Brain pericyte (primary cell): ENCODE data around the gene KRTAP5-4.
"Not testable (repeated sequence)": the region's sequence is repeated elsewhere in the genome, so short reads cannot be mapped to it uniquely, and the experiment has no call there.

Experiments used
- DNase-seq: peaks from one replicate; pipeline ENCODE4 v3.0.0-alpha.2; 2012; ENCODE audit warnings: low read depth, low spot score

Gene KRTAP5-4

GRCh38 chr11:1652771-1653540 lies 31.0 kb upstream of the KRTAP5-4 start:
- no peak for DNase-seq

GRCh38 chr11:1652442-1652770 lies 30.5 kb upstream of the KRTAP5-4 start:
- no peak for DNase-seq

- no peak for DNase-seq
These were observed 30.1 kb upstream of the KRTAP5-4 start for GRCh38 chr11:1652026-1652425.

- DNase-seq, result no peak
These were observed 29.6 kb upstream of the KRTAP5-4 start for GRCh38 chr11:1651411-1651980.

- no peak for DNase-seq
These were observed 29.0 kb upstream of the KRTAP5-4 start for GRCh38 chr11:1650918-1651262.

GRCh38 chr11:1650034-1650917 lies 28.3 kb upstream of the KRTAP5-4 start:
- no peak for DNase-seq

GRCh38 chr11:1648653-1649420 lies 26.9 kb upstream of the KRTAP5-4 start:
- no peak for DNase-seq

- no peak for DNase-seq
These were observed 26.1 kb upstream of the KRTAP5-4 start for GRCh38 chr11:1647901-1648652.

- not testable (repeated sequence) for DNase-seq
These were observed 24.6 kb upstream of the KRTAP5-4 start for GRCh38 chr11:1646540-1646939.

- no peak for DNase-seq
These were observed 23.5 kb upstream of the KRTAP5-4 start for GRCh38 chr11:1645357-1645821.

- DNase-seq, result no peak
These were observed 22.8 kb upstream of the KRTAP5-4 start for GRCh38 chr11:1644601-1645356.

GRCh38 chr11:1643146-1643690 lies 21.3 kb upstream of the KRTAP5-4 start:
- no peak for DNase-seq

GRCh38 chr11:1642288-1643145 lies 20.6 kb upstream of the KRTAP5-4 start:
- no peak for DNase-seq

- DNase-seq, result no peak
These were observed 19.2 kb upstream of the KRTAP5-4 start for GRCh38 chr11:1641096-1641495.

GRCh38 chr11:1640076-1640946 lies 18.4 kb upstream of the KRTAP5-4 start:
- no peak for DNase-seq

GRCh38 chr11:1639666-1640065 lies 17.7 kb upstream of the KRTAP5-4 start:
- no peak for DNase-seq

- no peak for DNase-seq
These were observed 17.2 kb upstream of the KRTAP5-4 start for GRCh38 chr11:1639102-1639620.

- no peak for DNase-seq
These were observed 16.4 kb upstream of the KRTAP5-4 start for GRCh38 chr11:1638344-1638743.
